ENCODE measurements around the gene NFE2.

NFE2 gene

DNA sequence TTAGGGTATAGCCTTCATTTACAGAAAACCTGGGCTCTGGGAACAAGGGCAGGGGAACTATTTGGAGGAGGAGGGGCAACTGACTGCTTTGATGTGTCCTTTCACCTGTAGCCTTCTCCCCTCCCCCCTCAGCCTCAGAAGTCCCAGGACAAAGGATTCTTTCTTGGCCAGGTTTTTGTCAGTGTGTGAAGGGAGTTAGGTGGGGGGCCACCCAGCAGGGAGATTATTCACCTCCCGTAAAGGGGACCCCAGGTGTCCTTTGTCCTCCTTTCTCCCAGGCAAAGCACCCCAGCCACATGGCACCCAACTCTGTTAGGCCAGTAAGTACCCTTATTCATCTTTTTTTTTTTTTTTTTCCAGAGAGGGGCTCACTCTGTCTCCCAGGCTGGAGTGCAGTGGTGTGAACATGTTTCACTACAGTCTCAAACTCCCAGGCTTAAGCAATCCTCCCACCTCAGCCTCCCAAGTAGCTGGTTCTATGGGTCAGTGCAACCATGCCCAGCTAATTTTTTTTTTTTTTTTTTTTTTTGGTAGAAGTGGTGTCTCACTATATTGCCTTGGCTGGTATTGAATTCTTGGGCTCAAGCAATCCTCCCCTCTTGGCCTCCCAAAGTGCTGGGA lies 723 bp upstream of the NFE2 start:
- H3K4me3 ChIP-seq (ENCODE audit: low read depth, low read length): peak overlapping the region; percentile 50
- peaks cover 21% of the 10 kb centered on the region for H3K4me1 ChIP-seq
- TF ChIP-seq, protein P1, sequence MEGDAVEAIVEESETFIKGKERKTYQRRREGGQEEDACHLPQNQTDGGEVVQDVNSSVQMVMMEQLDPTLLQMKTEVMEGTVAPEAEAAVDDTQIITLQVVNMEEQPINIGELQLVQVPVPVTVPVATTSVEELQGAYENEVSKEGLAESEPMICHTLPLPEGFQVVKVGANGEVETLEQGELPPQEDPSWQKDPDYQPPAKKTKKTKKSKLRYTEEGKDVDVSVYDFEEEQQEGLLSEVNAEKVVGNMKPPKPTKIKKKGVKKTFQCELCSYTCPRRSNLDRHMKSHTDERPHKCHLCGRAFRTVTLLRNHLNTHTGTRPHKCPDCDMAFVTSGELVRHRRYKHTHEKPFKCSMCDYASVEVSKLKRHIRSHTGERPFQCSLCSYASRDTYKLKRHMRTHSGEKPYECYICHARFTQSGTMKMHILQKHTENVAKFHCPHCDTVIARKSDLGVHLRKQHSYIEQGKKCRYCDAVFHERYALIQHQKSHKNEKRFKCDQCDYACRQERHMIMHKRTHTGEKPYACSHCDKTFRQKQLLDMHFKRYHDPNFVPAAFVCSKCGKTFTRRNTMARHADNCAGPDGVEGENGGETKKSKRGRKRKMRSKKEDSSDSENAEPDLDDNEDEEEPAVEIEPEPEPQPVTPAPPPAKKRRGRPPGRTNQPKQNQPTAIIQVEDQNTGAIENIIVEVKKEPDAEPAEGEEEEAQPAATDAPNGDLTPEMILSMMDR (IDR thresholded peaks at IDR 0.05): no peak
- peak overlapping the region; percentile 94 for H2AFZ ChIP-seq
- no peak overlapping the region for H3K27ac ChIP-seq
- no peaks in the 10 kb centered on the region for H3K9me3 ChIP-seq (ENCODE audit: control insufficient read depth, low read length)
- no peaks in the 10 kb centered on the region for H3K36me3 ChIP-seq (ENCODE audit: control insufficient read depth, insufficient read depth, low read length)
- H3K9ac ChIP-seq: no peak overlapping the region
- H3K27me3 ChIP-seq (ENCODE audit: control insufficient read depth, insufficient read depth, low read length): no peaks in the 10 kb centered on the region
- H3K4me2 ChIP-seq (ENCODE audit: low read length): peak overlapping the region; percentile 79
- no peaks in the 10 kb centered on the region for H3K79me2 ChIP-seq

DNA sequence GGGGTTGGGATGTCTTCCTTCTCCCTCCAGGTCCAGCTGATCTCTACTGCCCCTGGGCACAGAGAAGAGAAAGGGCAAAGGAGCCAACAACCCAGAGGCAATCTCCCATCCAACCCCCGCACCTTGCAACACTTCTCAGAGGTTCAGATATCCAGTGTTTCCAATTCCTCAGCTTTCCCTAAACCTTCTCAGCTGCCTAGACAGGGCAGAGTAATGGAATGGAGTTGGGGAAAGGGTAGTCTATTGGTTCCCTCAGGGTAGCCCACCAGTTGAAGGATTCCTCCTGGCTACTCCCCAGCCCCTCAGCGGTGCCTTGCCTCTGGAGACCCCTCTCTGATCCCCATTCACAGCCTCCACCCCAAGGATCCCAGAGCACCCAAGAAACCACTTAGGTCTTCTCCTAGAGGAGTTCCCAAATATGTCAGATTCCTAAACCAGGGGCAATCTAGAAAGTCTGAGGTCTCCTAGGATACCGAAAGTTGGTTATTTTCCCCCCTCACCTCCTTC lies 537 bp downstream of the NFE2 start:
- no peak overlapping the region for H3K9ac ChIP-seq
- peak overlapping the region; percentile 79 for H3K4me2 ChIP-seq (ENCODE audit: low read length)
- peak overlapping the region; percentile 2 for H3K27ac ChIP-seq
- no peaks in the 10 kb centered on the region for H3K9me3 ChIP-seq (ENCODE audit: control insufficient read depth, low read length)
- H2AFZ ChIP-seq: peak overlapping the region; percentile 94
- no peaks in the 10 kb centered on the region for H3K27me3 ChIP-seq (ENCODE audit: control insufficient read depth, insufficient read depth, low read length)
- TF ChIP-seq, protein P1 (IDR thresholded peaks at IDR 0.05): no peak
- H3K79me2 ChIP-seq: no peaks in the 10 kb centered on the region
- H3K4me3 ChIP-seq (ENCODE audit: low read depth, low read length): peak overlapping the region; percentile 50
- H3K4me1 ChIP-seq: peaks cover 24% of the 10 kb centered on the region
- H3K36me3 ChIP-seq (ENCODE audit: control insufficient read depth, insufficient read depth, low read length): no peaks in the 10 kb centered on the region

DNA sequence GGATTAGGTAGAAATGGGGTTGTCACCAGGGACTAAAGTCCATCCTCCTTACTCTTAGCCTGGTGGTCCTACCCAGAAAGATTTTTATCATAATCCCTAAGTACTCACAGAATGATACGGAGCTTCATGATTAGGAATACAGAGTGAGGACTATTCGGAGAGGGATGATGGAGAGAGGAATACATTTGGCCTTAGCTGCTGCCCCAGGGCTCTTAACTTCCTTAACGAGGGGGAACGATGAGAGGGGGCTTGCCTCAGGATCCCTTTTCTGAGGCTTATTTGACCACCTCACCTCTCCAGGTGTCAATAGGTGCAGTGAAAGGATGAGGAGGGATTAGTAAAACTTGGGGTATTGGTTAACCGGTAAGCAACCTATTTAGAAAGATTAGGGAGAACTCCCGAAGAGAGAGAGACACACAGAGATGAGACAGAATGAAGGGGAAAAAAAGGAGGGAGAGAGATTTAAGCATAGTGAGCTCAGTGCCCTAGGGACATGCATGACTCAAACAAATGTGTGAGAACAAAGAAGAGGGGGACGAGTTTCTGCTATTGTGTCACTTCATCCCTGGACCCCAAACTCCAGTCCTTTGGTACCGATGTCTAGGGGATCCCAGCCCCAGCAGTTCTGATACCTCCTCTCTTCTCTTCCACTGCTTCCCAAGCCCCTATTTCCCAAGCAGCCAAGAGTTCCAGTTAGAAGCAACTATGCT lies 1.1 kb downstream of the NFE2 start:
- Histone ChIP-seq H3K9ac (no peak overlapping the region), H3K4me2 (ENCODE audit: low read length) (peak overlapping the region; percentile 79), H3K4me3 (ENCODE audit: low read depth, low read length) (peak overlapping the region; percentile 50), H3K79me2 (no peaks in the 10 kb centered on the region), H2AFZ (peak overlapping the region; percentile 94), H3K9me3 (ENCODE audit: control insufficient read depth, low read length) (no peaks in the 10 kb centered on the region), H3K4me1 (peaks cover 24% of the 10 kb centered on the region), H3K27ac (no peak overlapping the region), H3K27me3 (ENCODE audit: control insufficient read depth, insufficient read depth, low read length) (no peaks in the 10 kb centered on the region), H3K36me3 (ENCODE audit: control insufficient read depth, insufficient read depth, low read length) (no peaks in the 10 kb centered on the region)
- TF ChIP-seq, protein P1 (IDR thresholded peaks at IDR 0.05): no peak

DNA sequence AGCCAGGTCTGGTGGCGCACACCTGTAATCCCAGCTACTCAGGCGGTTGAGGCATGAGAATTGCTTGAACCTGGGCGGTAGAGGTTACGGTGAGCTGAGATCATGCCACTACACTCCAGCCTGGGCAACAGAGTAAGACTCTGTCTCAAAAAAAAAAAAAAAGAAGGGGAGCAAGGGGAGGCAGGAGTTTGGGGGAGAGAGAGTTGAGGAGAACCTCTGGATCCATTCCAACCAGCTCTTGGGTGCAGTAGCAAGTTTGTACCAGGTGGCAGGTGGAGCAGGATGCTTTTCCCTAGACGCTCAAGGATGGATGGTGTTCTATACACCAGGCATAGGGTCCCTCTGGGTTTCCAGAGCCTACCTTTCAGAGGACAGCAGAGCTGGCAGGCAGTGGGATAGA lies 1.9 kb downstream of the NFE2 start:
- Histone ChIP-seq H3K36me3 (ENCODE audit: control insufficient read depth, insufficient read depth, low read length) (no peaks in the 10 kb centered on the region), H3K9ac (no peak overlapping the region), H3K4me3 (ENCODE audit: low read depth, low read length) (no peak overlapping the region), H3K4me1 (peaks cover 29% of the 10 kb centered on the region), H3K27ac (no peak overlapping the region), H3K4me2 (ENCODE audit: low read length) (no peak overlapping the region), H2AFZ (no peak overlapping the region), H3K27me3 (ENCODE audit: control insufficient read depth, insufficient read depth, low read length) (no peaks in the 10 kb centered on the region), H3K9me3 (ENCODE audit: control insufficient read depth, low read length) (no peaks in the 10 kb centered on the region), H3K79me2 (no peaks in the 10 kb centered on the region)
- TF ChIP-seq, protein P1 (IDR thresholded peaks at IDR 0.05): no peak
